ENCODE measurements around the gene C7orf57. TPM values are rescaled to one million over a fixed set of nuclear protein-coding genes. Genes with fewer than 3 reads are reported as not detected.
A peak's percentile ranks its signal among the peaks of the same experiment; 100 is the strongest.
"Not testable (repeated sequence)": the region's sequence is repeated elsewhere in the genome, so short reads cannot be mapped to it uniquely, and the experiment has no call there.

The C7orf57 gene
- total RNA-seq, 2 donors from 2014 or later: not detected

DNA sequence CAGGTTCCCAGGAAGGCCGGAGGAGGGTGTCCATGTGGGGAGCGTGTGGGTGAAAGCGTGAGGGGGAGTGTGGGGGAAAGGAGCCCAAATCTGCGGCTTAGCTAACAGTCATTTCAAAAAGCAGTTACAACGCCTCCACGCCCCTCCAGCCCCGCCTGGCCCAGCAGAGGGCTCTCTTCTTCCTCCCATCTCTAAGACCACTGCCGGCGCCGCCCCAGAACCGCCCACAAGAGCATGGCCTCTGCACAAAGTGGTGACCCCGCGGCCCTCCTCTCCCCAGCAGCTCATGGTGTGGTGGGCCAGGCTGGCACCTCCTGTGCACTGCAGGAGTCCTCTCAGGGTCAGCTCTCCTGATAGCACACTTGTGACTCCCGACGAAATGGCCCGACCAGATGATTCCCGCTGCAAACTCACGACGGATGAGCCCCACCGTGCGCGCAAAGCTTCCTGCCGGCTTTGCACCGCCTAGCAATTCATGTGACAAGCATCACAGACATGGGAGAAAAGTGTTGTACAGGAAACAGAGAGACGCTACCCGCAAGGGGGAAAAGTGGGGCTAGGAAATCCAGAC lies 43.5 kb upstream of the C7orf57 start:
- peak overlapping the region in 1 of 2 donors; percentile 20 for H3K27ac ChIP-seq
- TF ChIP-seq, protein P1, sequence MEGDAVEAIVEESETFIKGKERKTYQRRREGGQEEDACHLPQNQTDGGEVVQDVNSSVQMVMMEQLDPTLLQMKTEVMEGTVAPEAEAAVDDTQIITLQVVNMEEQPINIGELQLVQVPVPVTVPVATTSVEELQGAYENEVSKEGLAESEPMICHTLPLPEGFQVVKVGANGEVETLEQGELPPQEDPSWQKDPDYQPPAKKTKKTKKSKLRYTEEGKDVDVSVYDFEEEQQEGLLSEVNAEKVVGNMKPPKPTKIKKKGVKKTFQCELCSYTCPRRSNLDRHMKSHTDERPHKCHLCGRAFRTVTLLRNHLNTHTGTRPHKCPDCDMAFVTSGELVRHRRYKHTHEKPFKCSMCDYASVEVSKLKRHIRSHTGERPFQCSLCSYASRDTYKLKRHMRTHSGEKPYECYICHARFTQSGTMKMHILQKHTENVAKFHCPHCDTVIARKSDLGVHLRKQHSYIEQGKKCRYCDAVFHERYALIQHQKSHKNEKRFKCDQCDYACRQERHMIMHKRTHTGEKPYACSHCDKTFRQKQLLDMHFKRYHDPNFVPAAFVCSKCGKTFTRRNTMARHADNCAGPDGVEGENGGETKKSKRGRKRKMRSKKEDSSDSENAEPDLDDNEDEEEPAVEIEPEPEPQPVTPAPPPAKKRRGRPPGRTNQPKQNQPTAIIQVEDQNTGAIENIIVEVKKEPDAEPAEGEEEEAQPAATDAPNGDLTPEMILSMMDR (IDR thresholded peaks at IDR 0.05): peak; percentile 54

GRCh38 chr7:47992446-47992845 lies 42.9 kb upstream of the C7orf57 start:
- Histone ChIP-seq H3K27me3 (replicated peaks; ENCODE audit: insufficient read depth) (no peaks in the 10 kb centered on the region), H3K9me3 (no peaks in the 10 kb centered on the region), H3K27ac (peak overlapping the region in 1 of 2 donors; percentile 20), H3K4me1 (ENCODE audit: control insufficient read depth in 1 of 2, low read depth in 2 of 2) (peaks cover 0 to 10% of the 10 kb centered on the region in 2 donors), H3K4me3 (peak overlapping the region; percentile 87), H3K36me3 (no peaks in the 10 kb centered on the region)
- no peak for DNase-seq (ENCODE audit: low spot score)
- ATAC-seq (ENCODE audit: insufficient number of reproducible peaks, low FRiP score, low read depth): no peak
- TF ChIP-seq, protein P1 (IDR thresholded peaks at IDR 0.05): no peak

More for the DNA sequence above, 43.5 kb upstream of the C7orf57 start:
- Histone ChIP-seq H3K4me3 (peak overlapping the region; percentile 87), H3K9me3 (no peaks in the 10 kb centered on the region), H3K27me3 (replicated peaks; ENCODE audit: insufficient read depth) (no peaks in the 10 kb centered on the region), H3K36me3 (no peaks in the 10 kb centered on the region), H3K4me1 (ENCODE audit: control insufficient read depth in 1 of 2, low read depth in 2 of 2) (peaks cover 0 to 10% of the 10 kb centered on the region in 2 donors)
- ATAC-seq (ENCODE audit: insufficient number of reproducible peaks, low FRiP score, low read depth) (peak; percentile 79), DNase-seq (ENCODE audit: low spot score) (peak; percentile 70)

GRCh38 chr7:47999413-47999812 lies 35.9 kb upstream of the C7orf57 start:
- H3K36me3 ChIP-seq: no peaks in the 10 kb centered on the region
- no peaks in the 10 kb centered on the region for H3K27me3 ChIP-seq (replicated peaks; ENCODE audit: insufficient read depth)
- H3K9me3 ChIP-seq: no peaks in the 10 kb centered on the region
- ATAC-seq (ENCODE audit: insufficient number of reproducible peaks, low FRiP score, low read depth) (no peak), DNase-seq (ENCODE audit: low spot score) (no peak)
- H3K4me3 ChIP-seq: no peak overlapping the region
- TF ChIP-seq, protein P1 (IDR thresholded peaks at IDR 0.05): no peak
- no peak overlapping the region for H3K27ac ChIP-seq
- H3K4me1 ChIP-seq (ENCODE audit: control insufficient read depth in 1 of 2, low read depth in 2 of 2): no peaks in the 10 kb centered on the region

- H3K9me3 ChIP-seq; H3K4me1 ChIP-seq (ENCODE audit: control insufficient read depth in 1 of 2, low read depth in 2 of 2); H3K27ac ChIP-seq; ATAC-seq (ENCODE audit: insufficient number of reproducible peaks, low FRiP score, low read depth); H3K27me3 ChIP-seq (replicated peaks; ENCODE audit: insufficient read depth); DNase-seq (ENCODE audit: low spot score); H3K36me3 ChIP-seq; H3K4me3 ChIP-seq: not testable (repeated sequence)
Measured at GRCh38 chr7:48000164-48000563, 35.2 kb upstream of the C7orf57 start.

DNA sequence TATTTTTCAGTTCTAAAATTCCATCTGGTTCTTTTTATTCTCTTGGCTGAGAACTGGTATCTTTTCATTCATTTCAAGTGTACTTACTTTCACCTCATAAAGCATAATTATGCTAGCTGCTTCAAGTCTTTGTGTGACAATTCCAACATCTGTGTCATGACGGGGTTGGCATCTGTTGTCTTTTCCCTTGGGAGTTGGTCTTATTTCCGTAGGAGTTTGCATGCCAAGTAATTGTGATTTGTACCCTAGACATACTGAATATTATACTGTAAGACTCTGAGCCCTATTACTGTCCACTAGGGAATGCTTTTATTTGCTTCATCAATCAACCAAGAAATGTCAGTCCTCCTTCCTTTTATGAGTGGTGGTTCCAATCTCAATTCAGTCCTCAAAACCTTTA lies 31.3 kb upstream of the C7orf57 start:
- TF ChIP-seq, protein P1 (IDR thresholded peaks at IDR 0.05): no peak
- DNase-seq (ENCODE audit: low spot score): no peak
- no peak overlapping the region for H3K27ac ChIP-seq
- H3K4me1 ChIP-seq (ENCODE audit: control insufficient read depth in 1 of 2, low read depth in 2 of 2): no peaks in the 10 kb centered on the region
- H3K27me3 ChIP-seq (replicated peaks; ENCODE audit: insufficient read depth): no peaks in the 10 kb centered on the region
- no peaks in the 10 kb centered on the region for H3K36me3 ChIP-seq
- ATAC-seq (ENCODE audit: insufficient number of reproducible peaks, low FRiP score, low read depth): no peak
- no peak overlapping the region for H3K4me3 ChIP-seq
- H3K9me3 ChIP-seq: no peaks in the 10 kb centered on the region

DNA sequence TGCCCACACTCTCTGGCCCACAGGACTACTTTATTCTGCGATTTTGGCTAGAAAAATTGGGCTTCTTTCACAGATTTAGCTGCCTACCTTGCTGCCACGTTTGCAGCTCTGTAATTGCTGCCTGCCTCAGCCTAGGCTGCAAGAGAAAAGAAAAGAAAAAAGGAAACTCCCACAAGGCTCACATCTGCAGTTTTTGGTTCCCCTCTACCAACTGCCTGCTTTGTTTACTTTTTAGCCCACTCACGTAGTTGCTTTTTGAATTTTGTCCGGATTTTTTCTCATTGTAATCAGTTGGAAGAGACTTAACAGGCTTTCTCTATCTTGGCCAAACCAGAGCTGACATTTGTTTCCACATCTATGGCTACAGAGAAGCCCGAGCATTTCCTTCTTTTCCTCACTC lies 30.7 kb upstream of the C7orf57 start:
- H3K27ac ChIP-seq: no peak overlapping the region
- TF ChIP-seq, protein P1 (IDR thresholded peaks at IDR 0.05): no peak
- no peak for DNase-seq (ENCODE audit: low spot score)
- H3K4me1 ChIP-seq (ENCODE audit: control insufficient read depth in 1 of 2, low read depth in 2 of 2): no peaks in the 10 kb centered on the region
- H3K9me3 ChIP-seq: no peaks in the 10 kb centered on the region
- no peak for ATAC-seq (ENCODE audit: insufficient number of reproducible peaks, low FRiP score, low read depth)
- H3K4me3 ChIP-seq: no peak overlapping the region
- H3K36me3 ChIP-seq: no peaks in the 10 kb centered on the region
- H3K27me3 ChIP-seq (replicated peaks; ENCODE audit: insufficient read depth): no peaks in the 10 kb centered on the region
